Suprapubic skin (tissue), 3 donors: ENCODE results near the gene EPAS1.

Source experiments
- CTCF ChIP-seq, 2 donors: fragments of 200-600 bp in 1 of 2; fragments of 450-650 bp in 1 of 2; sonication (generic) in 1 of 2; IDR thresholded peaks; one replicate each; pipeline ENCODE4 v1.5.1; 2016 to 2019; ENCODE audit warnings: antibody characterized with exemption in 2 of 2, mild to moderate bottlenecking in 1 of 2, moderate library complexity in 1 of 2
- EP300 ChIP-seq: sonication (generic); formaldehyde crosslinking; IDR thresholded peaks from one replicate; pipeline ENCODE4 v1.6.1; 2017; ENCODE audit warnings: antibody characterized with exemption
- POLR2A ChIP-seq, 2 donors: fragments of 450-650 bp; IDR thresholded peaks; one replicate each; pipeline ENCODE4 v1.6.1; 2017; ENCODE audit warnings: antibody characterized with exemption in 2 of 2, mild to moderate bottlenecking in 2 of 2, moderate library complexity in 2 of 2

GRCh38 chr2:46424937-46425336 is 127.7 kb downstream of the EPAS1 start:
- no peak for TF ChIP-seq CTCF (IDR thresholded peaks at IDR 0.05)
- no peak for TF ChIP-seq EP300
- no peak for TF ChIP-seq POLR2A (IDR thresholded peaks at IDR 0.05)
